Measurements from ENCODE around the gene OPRD1. TPM values are rescaled to one million over a fixed set of nuclear protein-coding genes. Genes with fewer than 3 reads are reported as not detected.
A peak's percentile ranks its signal among the peaks of the same experiment; 100 is the strongest.

OPRD1 gene
- total RNA-seq, 1 donor from 2014 or later: not detected

DNA sequence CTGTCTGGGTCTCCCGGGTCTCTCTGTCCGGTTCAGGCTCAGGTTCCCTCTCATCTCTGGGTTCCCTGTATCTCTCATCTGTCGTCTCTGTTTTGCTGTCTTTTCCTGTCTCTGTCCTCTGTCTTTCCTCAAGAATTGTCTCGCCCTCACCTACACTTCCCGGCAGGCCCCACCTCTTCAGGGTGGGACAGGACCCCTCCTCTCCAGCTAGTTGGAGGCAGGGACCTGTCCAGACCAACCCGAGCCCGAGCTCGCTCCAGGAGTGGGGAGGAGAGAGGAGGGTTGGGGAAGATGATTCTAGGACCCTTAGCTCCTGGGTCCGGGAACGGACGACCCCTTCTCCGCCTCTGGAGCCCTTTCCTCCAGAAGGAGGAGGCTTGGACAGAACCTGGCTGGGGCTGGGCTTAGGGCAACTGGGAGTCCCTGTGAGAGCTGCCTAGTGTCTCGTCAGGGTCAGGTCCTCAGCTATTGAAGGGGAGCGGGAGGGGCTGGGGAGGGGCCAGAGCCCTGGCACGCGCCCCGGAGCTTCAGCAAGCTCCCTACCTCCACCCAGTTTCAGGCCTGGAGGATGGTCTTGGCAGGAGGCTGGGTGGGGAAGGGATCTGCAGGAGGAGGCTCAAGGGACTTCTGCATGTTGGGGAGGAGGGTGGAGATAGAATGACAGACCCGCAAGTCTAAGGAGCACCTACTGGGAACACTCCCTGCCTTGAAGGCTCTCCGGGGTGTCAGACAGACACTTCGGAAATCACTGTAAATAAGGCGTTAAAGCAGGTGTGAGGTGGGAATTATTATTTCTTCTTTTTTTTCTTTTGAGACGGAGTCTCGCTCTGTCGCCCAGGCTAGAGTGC lies 76.1 kb downstream of the OPRD1 start:
- H3K4me3 ChIP-seq: peak overlapping the region; percentile 95
- DNase-seq (peak; percentile 55), ATAC-seq (peak; percentile 15 to 19)
- H3K27me3 ChIP-seq (ENCODE audit: low read depth): no peaks in the 10 kb centered on the region
- no peak for TF ChIP-seq CTCF (IDR thresholded peaks at IDR 0.05)
- intact Hi-C loops (cut with DNase I): loop anchor here (10.0 kb wide), 1 partner anchor 307 kb away; no protein-coding TSS in a partner anchor
- H3K27ac ChIP-seq: peak overlapping the region; percentile 87
- H3K36me3 ChIP-seq: no peaks in the 10 kb centered on the region
- H3K9me3 ChIP-seq: no peaks in the 10 kb centered on the region
- peaks cover 42% of the 10 kb centered on the region for H3K4me1 ChIP-seq

DNA sequence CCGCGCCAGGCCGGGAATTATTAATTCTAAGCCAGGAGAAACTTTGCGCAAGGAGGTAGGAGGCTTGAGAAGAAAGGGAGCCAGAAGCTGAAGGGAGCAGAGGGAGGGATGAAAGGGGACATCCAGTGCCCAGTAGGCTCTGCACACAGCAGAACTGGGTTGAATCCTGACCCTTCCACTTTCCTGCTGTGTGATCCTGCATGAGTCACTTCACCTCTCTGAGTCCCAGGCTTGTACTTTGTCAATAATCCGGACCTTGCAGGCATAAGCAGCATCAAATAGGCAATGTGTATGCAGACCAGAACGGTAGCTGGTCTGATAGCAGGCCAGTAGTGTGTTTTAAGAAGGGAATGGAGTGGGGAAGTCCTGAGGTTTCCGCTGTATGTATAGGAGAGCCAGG lies 76.9 kb downstream of the OPRD1 start:
- no peak for TF ChIP-seq CTCF (IDR thresholded peaks at IDR 0.05)
- H3K4me3 ChIP-seq: no peak overlapping the region
- H3K27me3 ChIP-seq (ENCODE audit: low read depth): no peaks in the 10 kb centered on the region
- H3K36me3 ChIP-seq: no peaks in the 10 kb centered on the region
- DNase-seq (no peak), ATAC-seq (no peak)
- H3K4me1 ChIP-seq: peaks cover 37% of the 10 kb centered on the region
- intact Hi-C loops (cut with DNase I): loop anchor here (10.0 kb wide), 1 partner anchor 306 kb away; no protein-coding TSS in a partner anchor
- H3K9me3 ChIP-seq: no peaks in the 10 kb centered on the region
- no peak overlapping the region for H3K27ac ChIP-seq

DNA sequence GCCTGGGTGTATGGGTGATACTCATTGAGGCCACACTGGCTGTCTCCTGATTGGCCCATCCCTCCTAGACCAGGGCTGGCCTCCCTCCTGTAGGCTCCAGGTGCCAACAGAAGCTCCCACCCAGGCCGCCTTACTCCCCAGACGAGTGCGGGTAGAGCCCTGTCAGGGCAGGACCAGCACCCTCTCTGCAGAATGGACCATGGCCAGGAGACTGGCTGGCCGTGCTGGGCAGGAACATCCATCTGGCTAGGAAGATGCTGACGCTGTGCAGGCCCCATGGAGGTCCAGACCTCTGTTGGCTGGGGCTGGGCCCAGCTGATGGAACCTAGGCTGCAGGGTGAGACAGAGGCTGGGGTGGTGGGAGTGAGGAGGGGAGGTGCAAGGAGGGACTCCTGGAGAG lies 77.4 kb downstream of the OPRD1 start:
- TF ChIP-seq CTCF (IDR thresholded peaks at IDR 0.05): no peak
- intact Hi-C loops (cut with DNase I): loop anchor here (10.0 kb wide), 1 partner anchor 305 kb away; no protein-coding TSS in a partner anchor
- H3K36me3 ChIP-seq: no peaks in the 10 kb centered on the region
- no peak for ATAC-seq
- no peaks in the 10 kb centered on the region for H3K27me3 ChIP-seq (ENCODE audit: low read depth)
- no peak overlapping the region for H3K4me3 ChIP-seq
- no peaks in the 10 kb centered on the region for H3K9me3 ChIP-seq
- H3K27ac ChIP-seq: no peak overlapping the region
- peaks cover 33% of the 10 kb centered on the region for H3K4me1 ChIP-seq
- DNase-seq: no peak

- intact Hi-C loops (cut with DNase I): no loop called here
- TF ChIP-seq CTCF (IDR thresholded peaks at IDR 0.05): no peak
- H3K4me3 ChIP-seq: no peak overlapping the region
- H3K4me1 ChIP-seq: peaks cover 24% of the 10 kb centered on the region
- DNase-seq (no peak), ATAC-seq (no peak)
- no peaks in the 10 kb centered on the region for H3K36me3 ChIP-seq
- H3K27me3 ChIP-seq (ENCODE audit: low read depth): no peaks in the 10 kb centered on the region
- no peak overlapping the region for H3K27ac ChIP-seq
- no peaks in the 10 kb centered on the region for H3K9me3 ChIP-seq
Observed at GRCh38 chr1:28890435-28890834, 78.5 kb downstream of the OPRD1 start.

- Histone ChIP-seq H3K4me1 (peaks cover 20% of the 10 kb centered on the region), H3K27me3 (ENCODE audit: low read depth) (no peaks in the 10 kb centered on the region), H3K36me3 (no peaks in the 10 kb centered on the region), H3K27ac (no peak overlapping the region), H3K4me3 (no peak overlapping the region), H3K9me3 (no peaks in the 10 kb centered on the region)
- ATAC-seq: no peak
- intact Hi-C loops (cut with DNase I): no loop called here
- no peak for TF ChIP-seq CTCF (IDR thresholded peaks at IDR 0.05)
- no peak for DNase-seq
Observed at GRCh38 chr1:28890836-28891235, 78.9 kb downstream of the OPRD1 start.

All from lower lobe of right lung (tissue), 2 donors.